ENCODE data around the gene ACTR1B.
"Not testable (repeated sequence)": the region's sequence is repeated elsewhere in the genome, so short reads cannot be mapped to it uniquely, and the experiment has no call there.

Gene ACTR1B

DNA sequence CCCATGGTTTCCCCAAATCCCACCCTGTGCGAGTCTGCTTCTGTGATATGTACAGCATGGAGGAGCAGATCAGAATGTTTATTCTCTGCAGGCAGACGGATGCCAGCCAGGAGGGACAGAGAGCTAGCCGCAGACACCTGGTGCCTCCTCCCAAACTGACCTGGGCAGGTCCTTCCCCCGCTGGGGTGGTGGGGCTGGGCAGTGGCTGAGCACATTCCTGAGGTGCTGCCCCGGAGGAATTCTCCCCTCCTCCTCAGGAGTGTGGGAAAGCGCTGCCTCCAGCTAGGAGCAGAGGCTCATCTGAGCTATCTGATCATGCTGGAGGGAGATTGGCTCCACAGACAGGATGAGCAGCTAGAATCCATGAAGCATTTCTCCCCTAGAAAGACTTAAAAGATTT, 27.3 kb upstream of the ACTR1B start:
- no peak for DNase-seq (ENCODE audit: low read depth in 4 of 4, low spot score in 1 of 4)

GRCh38 chr2:97688062-97688827, 24.4 kb upstream of the ACTR1B start:
- no peak for DNase-seq (ENCODE audit: low read depth in 4 of 4, low spot score in 1 of 4)

DNA sequence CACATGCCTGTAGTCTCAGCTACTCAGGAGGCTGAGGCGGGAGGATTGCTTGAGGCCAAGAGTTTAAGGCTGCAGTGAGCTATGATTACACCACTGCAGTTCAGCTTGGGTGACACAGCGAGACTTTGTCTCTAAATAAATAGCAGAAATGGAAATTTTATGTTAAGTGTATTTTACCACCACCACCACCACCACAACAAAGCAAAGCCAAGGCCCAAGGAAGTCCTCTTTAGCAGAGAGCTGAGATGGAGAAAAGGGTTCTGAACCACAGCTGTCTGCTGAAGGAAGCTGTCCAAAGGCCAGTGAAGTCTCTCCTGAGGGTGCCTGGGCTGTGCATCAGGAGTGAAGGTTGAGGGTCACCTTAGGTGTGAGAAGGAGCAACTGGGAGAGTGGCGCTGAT, 23.4 kb upstream of the ACTR1B start:
- not testable (repeated sequence) for DNase-seq (ENCODE audit: low read depth in 4 of 4, low spot score in 1 of 4)

DNA sequence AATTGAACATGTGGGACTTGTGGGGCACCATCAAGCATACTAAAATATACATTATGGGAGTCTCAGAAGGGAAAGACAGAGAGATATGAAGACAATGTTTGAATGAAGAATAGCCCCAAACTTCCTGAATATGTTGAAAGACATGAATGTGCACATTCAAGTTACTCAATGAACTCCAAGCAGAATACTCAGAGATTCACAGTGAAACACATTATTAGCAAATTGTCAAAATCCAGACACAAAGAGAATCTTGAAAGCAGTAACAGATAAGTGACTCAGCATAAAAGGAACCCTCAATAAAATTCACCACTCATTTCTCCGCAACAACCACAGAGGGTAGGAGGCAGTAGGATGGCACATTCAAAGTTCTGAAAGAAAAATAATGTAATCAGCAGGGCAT, 14.5 kb upstream of the ACTR1B start:
- DNase-seq (ENCODE audit: low read depth in 4 of 4, low spot score in 1 of 4): no peak

GRCh38 chr2:97677480-97677879, 13.6 kb upstream of the ACTR1B start:
- no peak for DNase-seq (ENCODE audit: low read depth in 4 of 4, low spot score in 1 of 4)

DNA sequence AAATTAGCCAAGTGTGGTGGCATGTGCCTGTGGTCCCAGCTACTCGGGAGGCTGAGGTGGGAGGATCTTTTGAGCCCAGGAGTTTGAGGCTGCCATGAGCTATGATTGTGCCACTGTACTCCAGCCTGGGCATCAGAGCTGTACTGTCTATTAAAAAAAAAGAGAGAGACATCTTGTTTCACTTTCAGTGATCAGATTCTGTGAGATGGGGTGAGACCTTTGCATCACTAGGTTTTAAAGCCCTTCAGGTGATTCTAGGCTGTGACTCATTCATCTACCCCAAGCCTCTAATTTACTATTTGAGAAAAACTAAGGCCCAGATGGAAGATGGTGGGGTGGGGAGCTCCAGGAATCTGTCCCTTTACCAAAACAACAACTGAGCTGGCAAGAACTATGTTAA, 12.8 kb upstream of the ACTR1B start:
- no peak for DNase-seq (ENCODE audit: low read depth in 4 of 4, low spot score in 1 of 4)

DNA sequence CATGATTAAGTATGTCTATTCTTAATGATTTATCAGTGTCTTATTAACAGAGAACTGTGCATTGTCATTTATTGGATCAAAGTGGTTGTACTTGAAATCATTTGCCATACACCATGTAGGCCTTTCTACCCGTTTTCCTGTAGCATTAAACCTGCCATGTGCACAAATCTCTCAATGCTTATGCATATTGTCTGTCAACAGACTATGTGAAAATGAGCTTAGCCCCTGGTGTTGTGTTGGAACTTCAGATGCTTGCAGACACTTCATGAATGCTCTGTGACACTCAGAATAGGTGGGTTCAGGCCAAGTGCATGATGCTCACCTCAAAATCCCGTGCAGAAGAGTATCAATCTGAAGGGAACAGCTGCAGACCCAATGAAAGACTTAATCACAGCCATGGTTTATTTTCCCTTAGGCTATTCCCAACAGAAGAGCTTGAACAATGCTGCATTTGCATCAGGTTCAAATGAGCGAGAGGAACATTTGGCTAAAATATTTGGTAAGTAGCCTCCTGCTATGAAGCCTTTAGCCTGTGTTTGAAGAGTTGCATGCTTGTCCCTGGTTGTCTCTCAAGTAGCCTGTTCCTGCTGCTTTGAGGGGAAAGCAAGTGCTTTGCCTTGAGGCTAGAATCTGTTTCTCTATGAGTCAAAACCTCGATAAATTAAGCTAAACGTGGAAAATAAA, 11.7 kb upstream of the ACTR1B start:
- no peak for DNase-seq (ENCODE audit: low read depth in 4 of 4, low spot score in 1 of 4)

DNA sequence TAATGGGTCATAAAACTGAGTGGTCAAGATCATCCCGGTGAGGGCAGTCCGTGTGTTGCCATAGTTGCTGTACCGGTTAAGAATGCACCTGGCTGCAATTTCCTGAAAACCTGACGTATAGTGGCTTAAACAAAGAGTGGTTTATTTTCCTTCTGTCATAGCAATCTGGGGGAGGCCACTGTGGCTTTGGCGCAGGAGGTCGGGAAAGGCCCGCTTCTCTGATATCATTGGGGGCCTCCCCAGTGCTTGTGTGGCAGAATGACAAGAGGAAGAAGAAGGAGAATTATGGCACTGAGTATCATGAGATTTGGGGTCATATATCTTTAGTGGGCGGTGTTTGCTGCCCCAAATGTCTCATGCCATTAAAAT, 10.1 kb upstream of the ACTR1B start:
- peak in 1 of 4 experiments; percentile 27 for DNase-seq (ENCODE audit: low read depth in 4 of 4, low spot score in 1 of 4)

- no peak for DNase-seq (ENCODE audit: low read depth in 4 of 4, low spot score in 1 of 4)
These were observed 9.5 kb upstream of the ACTR1B start for GRCh38 chr2:97673182-97673914.

GRCh38 chr2:97672606-97673140, 8.8 kb upstream of the ACTR1B start:
- DNase-seq (ENCODE audit: low read depth in 4 of 4, low spot score in 1 of 4): not testable (repeated sequence)

- no peak for DNase-seq (ENCODE audit: low read depth in 4 of 4, low spot score in 1 of 4)
These were observed 7.7 kb upstream of the ACTR1B start for GRCh38 chr2:97671526-97671925.

- DNase-seq (ENCODE audit: low read depth in 4 of 4, low spot score in 1 of 4): no peak
These were observed 6.6 kb upstream of the ACTR1B start for GRCh38 chr2:97670471-97670870.

- DNase-seq (ENCODE audit: low read depth in 4 of 4, low spot score in 1 of 4): no peak
These were observed 5.6 kb upstream of the ACTR1B start, which contains the start of gene C2orf92 for GRCh38 chr2:97669448-97669847. TSS of gene C2orf92 (plus strand) at chr2:97669713. CDS start at chr2:97669789, 76 bp downstream.

- no peak for DNase-seq (ENCODE audit: low read depth in 4 of 4, low spot score in 1 of 4)
These were observed 759 bp upstream of the ACTR1B start for GRCh38 chr2:97664636-97664970.

DNA sequence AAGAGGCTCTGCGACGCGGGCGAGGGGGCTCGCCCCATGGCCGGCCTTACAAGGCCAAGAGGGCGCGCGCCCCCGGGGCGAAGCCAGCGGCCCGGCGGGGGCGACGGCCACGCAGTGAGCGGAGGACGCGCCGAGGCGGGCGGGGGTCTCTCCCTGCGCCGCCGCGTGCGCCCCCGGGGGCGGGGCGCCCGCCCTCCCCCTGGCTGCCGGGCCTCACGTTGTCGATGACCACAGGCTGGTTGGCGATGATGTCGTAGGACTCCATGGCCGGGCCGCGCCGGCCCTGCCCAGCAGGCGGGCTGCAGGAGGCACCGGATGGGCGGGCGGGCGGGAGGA, 250 bp downstream of the ACTR1B start:
- no peak for DNase-seq (ENCODE audit: low read depth in 4 of 4, low spot score in 1 of 4)

- peak; percentile 55 to 83 (median 66) for DNase-seq (ENCODE audit: low read depth in 4 of 4, low spot score in 1 of 4)
These were observed 784 bp downstream of the ACTR1B start for GRCh38 chr2:97662895-97663625.

GRCh38 chr2:97662386-97662894, 1.4 kb downstream of the ACTR1B start:
- no peak for DNase-seq (ENCODE audit: low read depth in 4 of 4, low spot score in 1 of 4)

DNA sequence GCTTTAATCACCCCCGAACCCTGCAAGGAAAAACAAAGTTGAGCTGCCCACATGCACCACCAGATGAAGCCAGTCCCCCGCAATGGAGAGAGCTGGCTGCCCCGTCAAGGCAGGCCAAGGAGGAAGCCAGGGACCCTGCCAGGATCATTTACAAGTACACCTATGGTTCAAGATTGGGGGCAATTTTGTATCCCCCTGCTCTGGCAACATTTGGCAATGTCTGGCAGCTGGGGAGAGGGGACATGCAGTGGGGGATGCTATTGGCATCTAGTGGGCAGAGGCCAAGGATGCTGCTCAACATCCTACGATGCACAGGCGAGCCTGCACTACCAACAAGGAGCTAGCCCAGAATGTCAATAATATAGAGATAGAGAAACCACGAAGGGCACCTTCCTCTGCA, 1.9 kb downstream of the ACTR1B start:
- no peak for DNase-seq (ENCODE audit: low read depth in 4 of 4, low spot score in 1 of 4)

DNA sequence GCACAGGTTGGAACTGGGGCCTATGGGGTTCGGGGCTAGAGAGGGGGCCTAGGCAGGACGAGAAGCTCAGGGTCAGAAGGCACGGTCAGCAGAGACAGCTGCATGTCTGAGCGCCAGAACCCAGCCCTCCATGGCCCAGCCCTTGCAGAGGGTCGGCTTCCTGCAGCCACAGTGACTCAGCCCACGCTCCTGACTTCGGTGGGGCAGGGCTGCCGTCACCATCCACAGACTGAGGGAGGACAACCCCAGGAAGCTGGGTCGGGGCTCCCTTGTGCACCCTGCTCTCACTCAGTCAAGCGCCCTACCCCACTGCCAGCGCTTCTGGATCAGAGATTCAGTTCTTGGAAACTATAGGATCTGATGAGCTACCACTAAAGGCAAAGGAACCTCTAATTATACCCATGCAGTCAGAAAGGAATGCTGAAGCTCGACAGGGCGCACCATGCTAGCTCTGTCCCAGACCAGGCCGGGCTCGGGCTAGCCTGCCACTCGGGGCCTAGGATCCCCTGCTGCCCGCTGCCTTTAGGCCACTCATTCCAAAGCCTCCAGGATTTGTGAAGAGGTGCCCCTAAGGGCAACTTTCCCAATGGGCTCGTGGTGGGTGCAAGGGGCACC, 3.0 kb downstream of the ACTR1B start:
- DNase-seq (ENCODE audit: low read depth in 4 of 4, low spot score in 1 of 4): no peak

- DNase-seq (ENCODE audit: low read depth in 4 of 4, low spot score in 1 of 4): no peak
These were observed 3.6 kb downstream of the ACTR1B start for GRCh38 chr2:97660044-97660774.
